H1 (cell line): ENCODE measurements around the gene TCEANC. TPM values are rescaled to one million over a fixed set of nuclear protein-coding genes. Genes with fewer than 3 reads are reported as not detected.

Experiments
- CTCF ChIA-PET: fragments of 300-600 bp; sonication (Branson Sonifier 250); formaldehyde crosslinking; loops from one replicate; lab custom pipeline; 2021; ENCODE audit not compliant: partially characterized antibody; lab: Charles Lee
- POLR2A ChIA-PET: fragments of 300-600 bp; sonication (Branson Sonifier 250); formaldehyde crosslinking; loops from one replicate; lab custom pipeline; 2021; ENCODE audit warnings: inconsistent platforms; ENCODE audit not compliant: partially characterized antibody; lab: Charles Lee
- DNase-seq, 2 experiments: peaks; one replicate each; pipeline versions ENCODE4 v3.0.0 to v3.0.0-alpha.2; 2010 to 2022; ENCODE audit warnings: low spot score in 2 of 2, low read depth in 1 of 2, mixed read lengths in 1 of 2
- FAIRE-seq: peaks from 2 replicates; lab custom pipeline; 2011; peaks lifted over from hg19 to GRCh38; lab: Jason Lieb, UNC
- H2AFZ ChIP-seq: 2 replicates; pipeline ENCODE4 v1.8.1; 2012; ENCODE audit warnings: low read length, inconsistent platforms
- H2AK5ac ChIP-seq: 2 replicates; pipeline ENCODE4 v1.6.1; 2013; ENCODE audit warnings: low read depth, low read length
- H2BK120ac ChIP-seq: replicated peaks from 2 replicates; pipeline ENCODE3; 2013; ENCODE audit warnings: low read depth, low read length, inconsistent platforms
- H2BK12ac ChIP-seq: 2 replicates; pipeline ENCODE4 v1.6.1; 2013; ENCODE audit warnings: low read depth, low read length
- H2BK15ac ChIP-seq: 2 replicates; pipeline ENCODE4 v1.6.1; 2013; ENCODE audit warnings: low read length
- H2BK20ac ChIP-seq: 2 replicates; pipeline ENCODE4 v1.6.1; 2013; ENCODE audit warnings: low read length
- H2BK5ac ChIP-seq: 2 replicates; pipeline ENCODE4 v1.6.1; 2013; ENCODE audit warnings: low read depth, low read length
- H3K14ac ChIP-seq: 2 replicates; pipeline ENCODE4 v1.6.1; 2013; ENCODE audit warnings: inconsistent platforms; ENCODE audit not compliant: insufficient read length
- H3K18ac ChIP-seq: 2 replicates; pipeline ENCODE4 v1.6.1; 2013; ENCODE audit warnings: low read length; ENCODE audit errors: extremely low read depth
- H3K23ac ChIP-seq: 2 replicates; pipeline ENCODE4 v1.6.1; 2013; ENCODE audit warnings: inconsistent platforms; ENCODE audit not compliant: insufficient read length
- H3K23me2 ChIP-seq: 2 replicates; pipeline ENCODE4 v1.6.1; 2013; ENCODE audit warnings: low read depth, low read length
- H3K27ac ChIP-seq: 2 replicates; pipeline ENCODE4 v1.6.1; 2011; ENCODE audit warnings: low read depth, low read length, inconsistent platforms
- H3K27me3 ChIP-seq, 4 experiments: replicated peaks in 1 of 4; 1 replicate in 1 of 4; 2 replicates in 3 of 4; pipeline versions ENCODE4 v1.6.1 to v1.8.1; 2011 to 2013; ENCODE audit warnings: low read length in 3 of 4, mild to moderate bottlenecking in 3 of 4, inconsistent platforms in 2 of 4, mixed read lengths in 2 of 4, moderate library complexity in 1 of 4; ENCODE audit not compliant: control insufficient read depth in 3 of 4, insufficient read depth in 3 of 4; ENCODE audit errors: extremely low read depth in 1 of 4
- H3K36me3 ChIP-seq, 4 experiments: 2 replicates each; pipeline versions ENCODE4 v1.6.1 to v1.8.1; 2011 to 2013; ENCODE audit warnings: mild to moderate bottlenecking in 4 of 4, low read length in 3 of 4, moderate library complexity in 2 of 4, control low read depth in 1 of 4, inconsistent platforms in 1 of 4; ENCODE audit not compliant: insufficient read depth in 4 of 4, control insufficient read depth in 2 of 4
- H3K4ac ChIP-seq: replicated peaks from 2 replicates; pipeline ENCODE3; 2013; ENCODE audit warnings: low read length, low read depth, mixed read lengths, inconsistent platforms; ENCODE audit not compliant: insufficient read length
- H3K4me1 ChIP-seq, 4 experiments: replicated peaks in 1 of 4; 1 replicate in 1 of 4; 2 replicates in 3 of 4; pipeline versions ENCODE4 v1.6.1 to v1.8.1; 2011 to 2013; ENCODE audit warnings: low read length in 3 of 4, inconsistent platforms in 2 of 4, mixed read lengths in 1 of 4; ENCODE audit not compliant: insufficient read depth in 4 of 4, control insufficient read depth in 3 of 4
- H3K4me2 ChIP-seq, 2 experiments: 2 replicates each; pipeline versions ENCODE4 v1.6.1 to v1.8.1; 2011 to 2013; ENCODE audit warnings: low read depth in 2 of 2, low read length in 2 of 2, control low read depth in 1 of 2, inconsistent platforms in 1 of 2, mild to moderate bottlenecking in 1 of 2; ENCODE audit not compliant: insufficient read depth in 1 of 2
- H3K4me3 ChIP-seq, 4 experiments: fragments of 200-600, 300-600 bp in 1 of 4; sonication (generic), shearing (Covaris generic), sonication (Bioruptor Twin) in 1 of 4; 2 replicates each; pipeline versions ENCODE4 v1.5.1 to v1.8.1; 2011 to 2016; ENCODE audit warnings: low read length in 4 of 4, low read depth in 3 of 4, control low read depth in 2 of 4, inconsistent platforms in 2 of 4, mild to moderate bottlenecking in 2 of 4, mixed read lengths in 1 of 4, moderate library complexity in 1 of 4; ENCODE audit not compliant: insufficient read depth in 2 of 4; ENCODE audit errors: extremely low read depth in 1 of 4
- H3K56ac ChIP-seq: replicated peaks from 2 replicates; pipeline ENCODE3; 2013; ENCODE audit warnings: low read depth, mild to moderate bottlenecking, mixed read lengths, low read length, inconsistent platforms; ENCODE audit not compliant: insufficient read length
- H3K79me1 ChIP-seq: 2 replicates; pipeline ENCODE4 v1.6.1; 2013; ENCODE audit warnings: low read depth, low read length, control low read depth
- H3K79me2 ChIP-seq, 2 experiments: 2 replicates each; pipeline versions ENCODE4 v1.6.1 to v1.8.1; 2012 to 2013; ENCODE audit warnings: low read length in 2 of 2, mild to moderate bottlenecking in 2 of 2, inconsistent platforms in 1 of 2; ENCODE audit not compliant: insufficient read depth in 2 of 2, control insufficient read depth in 1 of 2
- H3K9ac ChIP-seq, 4 experiments: replicated peaks in 1 of 4; 1 replicate in 1 of 4; 2 replicates in 3 of 4; pipeline versions ENCODE4 v1.6.1 to v1.8.1; 2011 to 2013; ENCODE audit warnings: low read depth in 3 of 4, low read length in 3 of 4, control low read depth in 2 of 4, mild to moderate bottlenecking in 2 of 4, moderate library complexity in 2 of 4, inconsistent platforms in 1 of 4; ENCODE audit errors: extremely low read depth in 1 of 4
- H3K9me3 ChIP-seq, 2 experiments: 2 replicates each; pipeline versions ENCODE4 v1.6.1 to v1.8.1; 2012 to 2013; ENCODE audit warnings: mild to moderate bottlenecking in 2 of 2, moderate library complexity in 2 of 2, control low read depth in 1 of 2, inconsistent platforms in 1 of 2, low read depth in 1 of 2, low read length in 1 of 2, mixed read lengths in 1 of 2; ENCODE audit not compliant: insufficient read depth in 2 of 2
- H4K20me1 ChIP-seq, 2 experiments: replicated peaks in 1 of 2; 2 replicates each; pipeline versions ENCODE3 to v1.8.1; 2011 to 2013; ENCODE audit warnings: inconsistent platforms in 2 of 2, low read length in 2 of 2, mild to moderate bottlenecking in 1 of 2; ENCODE audit not compliant: insufficient read depth in 2 of 2, control insufficient read depth in 1 of 2
- H4K5ac ChIP-seq: 2 replicates; pipeline ENCODE4 v1.6.1; 2013; ENCODE audit warnings: low read length, low read depth, mixed read lengths, inconsistent platforms; ENCODE audit not compliant: insufficient read length
- H4K8ac ChIP-seq: 2 replicates; pipeline ENCODE4 v1.8.0; 2013; ENCODE audit warnings: mild to moderate bottlenecking, moderate library complexity, low read length, inconsistent platforms; ENCODE audit not compliant: insufficient read depth; ENCODE audit errors: extremely low read depth
- H4K91ac ChIP-seq: replicated peaks from 2 replicates; pipeline ENCODE3; 2013; ENCODE audit warnings: low read length, mixed read lengths, inconsistent platforms; ENCODE audit not compliant: insufficient read length
- BRCA1 ChIP-seq: IDR thresholded peaks from 2 replicates; pipeline ENCODE4 v1.6.1; 2012; ENCODE audit warnings: low read depth, low read length, improper control_type of control experiment
- CBX5 ChIP-seq: fragments of 300-800, 300-1000 bp; sonication (generic); IDR thresholded peaks from 2 replicates; pipeline ENCODE4 v1.7.1; 2016; ENCODE audit warnings: antibody characterized with exemption, low read length, low read depth
- CHD2 ChIP-seq: IDR thresholded peaks from 2 replicates; pipeline ENCODE4 v1.6.1; 2012; ENCODE audit warnings: low read length, improper control_type of control experiment
- CREB1 ChIP-seq: IDR thresholded peaks from 2 replicates; pipeline ENCODE4 v1.6.1; 2012; ENCODE audit warnings: inconsistent platforms
- FOSL1 ChIP-seq: IDR thresholded peaks from 2 replicates; pipeline ENCODE4 v1.6.1; 2011; ENCODE audit warnings: mild to moderate bottlenecking, low read depth, low read length, moderate library complexity; ENCODE audit not compliant: insufficient read depth
- NANOG ChIP-seq: IDR thresholded peaks from 2 replicates; pipeline ENCODE4 v1.6.1; 2011; ENCODE audit warnings: low read length, low read depth, mild to moderate bottlenecking, inconsistent platforms; ENCODE audit not compliant: insufficient read depth, poor library complexity, severe bottlenecking
- SP4 ChIP-seq: IDR thresholded peaks from 2 replicates; pipeline ENCODE4 v1.6.1; 2012; ENCODE audit warnings: low read length, inconsistent platforms
- YY1 ChIP-seq: IDR thresholded peaks from 2 replicates; pipeline ENCODE4 v1.6.1; 2011; ENCODE audit warnings: low read depth, mild to moderate bottlenecking, low read length
- WGBS, 2 experiments: shearing (Covaris generic) in 1 of 2; methylation state at CpG; one replicate each; pipeline versions ENCODE4 v1.1.6 to v1.1.7; 2013 to 2015; ENCODE audit warnings: low lambda C conversion rate in 2 of 2, mixed read lengths in 2 of 2, inconsistent platforms in 1 of 2, low coverage in 1 of 2, missing lambda C conversion rate in 1 of 2; ENCODE audit not compliant: insufficient replicate concordance in 2 of 2, insufficient coverage in 1 of 2, insufficient read length in 1 of 2; ENCODE audit errors: extremely low coverage in 1 of 2, missing lambda C conversion rate in 1 of 2; 5-methylcytosine and 5-hydroxymethylcytosine counted together
- polyA plus RNA-seq, 7 experiments: library from polyadenylated mRNA; depleted of rRNA in 3 of 7; stranded (reverse) in 5 of 7; unstranded in 2 of 7; fragments of >200 nt in 5 of 7; fragments of 200-250 nt in 2 of 7; gene quantifications; 1 replicate in 5 of 7; 2 replicates in 1 of 7; 4 replicates in 1 of 7; pipeline versions ENCODE4 v1.2.1 to v1.2.3, GENCODE V29; 2011 to 2013; ENCODE audit warnings: missing spikeins in 2 of 7, mixed read lengths in 2 of 7
- total RNA-seq: library from RNA; stranded (reverse); fragmentation: NEBNext Ultra II Directional; extraction: Animal tissue kit (Norgen Biotek cat#: 25700); gene quantifications from 2 replicates; pipeline ENCODE4 v1.2.1, GENCODE V29; 2021
- TF ChIP-seq, protein P1 (sequence below): IDR thresholded peaks from 2 replicates; pipeline ENCODE4 v1.6.1; 2012; ENCODE audit warnings: inconsistent platforms

Gene TCEANC
- total and polyA plus RNA-seq, 2 of the 8 experiments (the other 6 are each of a cell fraction or from before 2014, with no cell fraction given) = 0.88 to 2.0 TPM

DNA sequence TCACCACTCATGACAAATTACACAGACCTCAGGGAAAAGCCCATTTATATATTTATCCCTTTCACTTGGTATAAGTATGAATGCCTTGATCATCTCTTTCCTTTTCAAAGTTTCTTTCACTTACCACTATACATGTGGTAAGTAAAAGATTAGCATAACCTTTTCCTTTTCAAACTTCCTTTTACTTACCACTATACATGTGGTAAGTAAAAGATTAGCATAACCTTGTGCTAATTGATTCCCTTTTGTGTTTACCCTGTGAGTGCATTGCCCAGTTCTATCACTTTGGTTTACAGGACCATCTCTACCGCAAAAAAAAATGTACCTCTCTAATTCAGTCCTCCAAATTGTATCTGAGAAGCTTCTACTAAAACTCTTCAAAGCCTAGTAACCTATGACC lies 32.7 kb upstream of the TCEANC start:
- WGBS, 2 experiments = 33% methylated on average over 1 of the region's 1 CpG; no CpG with 5 or more reads in 1 of the 2 experiments
- no peaks in the 10 kb centered on the region for H3K79me2 ChIP-seq
- no peak overlapping the region for H3K4ac ChIP-seq
- peaks cover 0 to 5% (median 3%) of the 10 kb centered on the region in 4 experiments; a peak in 3 of 7 replicates for H3K4me1 ChIP-seq
- no peaks in the 10 kb centered on the region for H3K23me2 ChIP-seq
- no peak overlapping the region for H2BK120ac ChIP-seq
- H3K9me3 ChIP-seq = 0 out of 4 replicates have a peak, but pooled peaks cover 0 to 6% of the 10 kb centered on the region in 2 experiments
- H3K14ac ChIP-seq = no peak overlapping the region
- no peaks in the 10 kb centered on the region for H3K36me3 ChIP-seq
- H2BK20ac ChIP-seq = no peak overlapping the region
- no peak overlapping the region for H4K8ac ChIP-seq
- FAIRE-seq (no peak), DNase-seq (no peak)
- H3K79me1 ChIP-seq = no peaks in the 10 kb centered on the region
- H3K56ac ChIP-seq = no peak overlapping the region
- H4K5ac ChIP-seq = peak overlapping the region; percentile 57
- H3K4me2 ChIP-seq = no peak overlapping the region; a peak in 1 of 4 replicates
- no peaks in the 10 kb centered on the region for H3K27me3 ChIP-seq
- no peak overlapping the region for H2AK5ac ChIP-seq
- H4K20me1 ChIP-seq = no peaks in the 10 kb centered on the region
- H3K18ac ChIP-seq = peak overlapping the region; percentile 17; the same call in 1 of the 2 replicates
- CTCF ChIA-PET = interaction anchor here (1.1 kb wide), 1 partner anchor 674 kb away, joined by 3 read pairs; no protein-coding TSS in a partner anchor
- no peak overlapping the region for H2AFZ ChIP-seq
- H3K9ac ChIP-seq = no peak overlapping the region
- H3K27ac ChIP-seq = no peak overlapping the region
- H2BK15ac ChIP-seq = no peak overlapping the region
- TF ChIP-seq CHD2 = no peak
- TF ChIP-seq NANOG = no peak
- TF ChIP-seq, protein P1, sequence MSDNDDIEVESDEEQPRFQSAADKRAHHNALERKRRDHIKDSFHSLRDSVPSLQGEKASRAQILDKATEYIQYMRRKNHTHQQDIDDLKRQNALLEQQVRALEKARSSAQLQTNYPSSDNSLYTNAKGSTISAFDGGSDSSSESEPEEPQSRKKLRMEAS = no peak
- TF ChIP-seq SP4 = no peak
- no peak for TF ChIP-seq CBX5
- no peak for TF ChIP-seq CREB1
- TF ChIP-seq YY1 = no peak
- no peak for TF ChIP-seq BRCA1
- no peak for TF ChIP-seq FOSL1
- H2BK12ac ChIP-seq = no peak overlapping the region; the same call in 1 of the 2 replicates
- H2BK5ac ChIP-seq = peak overlapping the region; percentile 97; the same call in 1 of the 2 replicates
- peak overlapping the region in 1 of 4 experiments; percentile 40; a peak in 1 of 8 replicates for H3K4me3 ChIP-seq
- POLR2A ChIA-PET = interaction anchor here (0.8 to 1.0 kb wide), 2 partner anchors 10 to 674 kb away, joined by 3 read pairs; no protein-coding TSS in a partner anchor
- H3K23ac ChIP-seq = no peak overlapping the region
- H4K91ac ChIP-seq = no peak overlapping the region
